Measurements from ENCODE around the gene KLF6. TPM values are rescaled to one million over a fixed set of nuclear protein-coding genes. Genes with fewer than 3 reads are reported as not detected.

Gene KLF6
- total and polyA plus RNA-seq, 2 of the 4 experiments (the other 2 are of a cell fraction), result 69.0 to 123 TPM

DNA sequence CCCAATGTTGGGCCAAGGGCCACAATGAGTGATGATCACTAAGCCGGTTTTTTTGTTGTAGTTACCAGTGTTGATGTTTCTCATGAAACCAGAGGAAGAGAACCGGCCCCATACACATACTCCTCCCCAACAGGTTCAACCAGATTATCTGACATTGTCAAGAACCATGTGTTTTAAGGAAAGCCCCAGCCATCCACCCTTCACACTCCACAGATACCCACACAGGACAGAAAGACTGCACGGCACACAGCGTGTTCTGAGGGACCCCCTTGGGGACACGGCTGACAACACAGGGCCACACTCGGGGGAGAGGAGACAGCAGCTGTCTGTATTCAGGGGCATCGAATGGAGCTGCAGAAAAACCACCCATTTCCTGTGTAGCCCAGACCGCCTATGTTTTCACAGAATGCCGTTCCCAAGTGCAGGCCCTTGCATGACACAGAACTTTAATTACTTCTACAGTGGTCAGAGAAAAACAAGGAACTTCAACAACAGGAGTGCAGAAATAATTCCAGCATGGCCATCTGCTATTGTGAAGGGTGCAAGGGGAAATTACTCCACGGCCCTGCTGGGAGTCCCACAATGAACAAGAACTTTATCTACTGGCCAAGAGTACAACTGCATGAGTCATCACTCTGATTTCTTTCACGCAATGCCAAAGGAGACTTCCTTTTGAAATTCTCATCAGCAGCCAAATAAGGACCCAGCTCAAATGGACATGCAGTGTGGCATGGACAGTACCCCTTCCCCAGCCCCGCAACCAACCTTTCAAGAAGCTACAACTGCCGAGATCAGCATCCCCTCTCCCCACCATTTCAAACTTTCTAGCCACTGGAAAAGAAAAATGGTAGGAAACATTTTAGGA lies 2.3 kb downstream of the KLF6 start:
- peak overlapping the region; percentile 89 for H2BK120ac ChIP-seq (ENCODE audit: low read depth, low read length)
- peak overlapping the region; percentile 88 to 94 for H4K8ac ChIP-seq (ENCODE audit: low read depth in 2 of 2, low read length in 2 of 2)
- peak overlapping the region; percentile 100 for H3K23ac ChIP-seq (ENCODE audit: low read depth, low read length)
- intact Hi-C loops (cut with micrococcal nuclease), result loop anchor here (1.0 to 10.0 kb wide), 11 partner anchors 68 to 985 kb away; no protein-coding TSS in a partner anchor
- 0% methylated on average over 1 of the region's 13 CpGs; no CpG with 5 or more reads in 1 of the 2 experiments for WGBS, 2 experiments (ENCODE audit: extremely low coverage in 2 of 2, insufficient read length in 1 of 2)
- ATAC-seq (ENCODE audit: low read depth), result peak; percentile 10
- H2AFZ ChIP-seq (replicated peaks; ENCODE audit: low read length, poor library complexity), result no peak overlapping the region
- H3K4me2 ChIP-seq (ENCODE audit: low read depth, low read length), result peak overlapping the region; percentile 94
- peak overlapping the region; percentile 93 for H3K27ac ChIP-seq (ENCODE audit: insufficient read depth, low read length)
- ChIA-PET CTCF (interaction anchor here (0.7 to 1.0 kb wide), 2 partner anchors 19 to 585 kb away, joined by 3 read pairs; no protein-coding TSS in a partner anchor), POLR2A (ENCODE audit: unreplicated experiment) (interaction anchor here (0.5 to 1.6 kb wide), 9 partner anchors 43 to 381 kb away, joined by 3 to 5 read pairs (median 4); no protein-coding TSS in a partner anchor)
- H3K56ac ChIP-seq (ENCODE audit: extremely low read depth, insufficient read depth, low read length), result peak overlapping the region; percentile 99
- BruUV-seq (replicated peaks), result no TSS peak
- H3K79me1 ChIP-seq (ENCODE audit: low read depth in 1 of 2, low read length in 2 of 2), result peaks cover 3 to 36% of the 10 kb centered on the region in 2 experiments; a peak in 3 of 4 replicates
- in situ Hi-C loops (cut with MboI; ENCODE audit: low sequenced_read_pairs), result loop anchor here (5.0 to 10.0 kb wide), 3 partner anchors 460 to 992 kb away; no protein-coding TSS in a partner anchor
- peak overlapping the region; percentile 91 for H3K4me3 ChIP-seq (ENCODE audit: insufficient read depth, low read depth, low read length)
- H3K9me3 ChIP-seq (ENCODE audit: control insufficient read depth, insufficient read depth, low read length), result no peaks in the 10 kb centered on the region
- peak overlapping the region; percentile 19 for H2AK9ac ChIP-seq (replicated peaks; ENCODE audit: low read depth, low read length, poor library complexity)
- H2AK5ac ChIP-seq (ENCODE audit: low read depth, low read length), result peak overlapping the region; percentile 78
- peak overlapping the region; percentile 99 for H3K4ac ChIP-seq (ENCODE audit: low read depth, low read length)
- peak overlapping the region; percentile 54 for H4K5ac ChIP-seq (ENCODE audit: low read depth, low read length)
- peaks cover 12% of the 10 kb centered on the region for H3K9me1 ChIP-seq (ENCODE audit: insufficient read depth, low read length)
- peaks cover 43% of the 10 kb centered on the region for H3K36me3 ChIP-seq (ENCODE audit: control insufficient read depth, insufficient read depth, low read length)
- H3K4me1 ChIP-seq (ENCODE audit: control insufficient read depth, insufficient read depth, low read length), result peaks cover 30% of the 10 kb centered on the region
- H3K18ac ChIP-seq (ENCODE audit: low read depth, low read length), result peak overlapping the region; percentile 98
- H3K27me3 ChIP-seq (ENCODE audit: control insufficient read depth, insufficient read depth, low read length), result no peaks in the 10 kb centered on the region
- peak overlapping the region; percentile 100 for H3K14ac ChIP-seq (replicated peaks; ENCODE audit: low read depth, low read length)
- dilution Hi-C loops (cut with HindIII; ENCODE audit: low sequenced_read_pairs, unreplicated experiment), result no loop called here
- peak overlapping the region; percentile 97 for H4K91ac ChIP-seq (ENCODE audit: insufficient read depth, low read depth, low read length)
- H4K20me1 ChIP-seq (ENCODE audit: insufficient read depth, low read length), result peaks cover 63% of the 10 kb centered on the region
- DNase-seq, result peak; percentile 96
- peak overlapping the region; percentile 96 for H2BK5ac ChIP-seq (ENCODE audit: low read depth, low read length, poor library complexity, severe bottlenecking)
- H2BK15ac ChIP-seq (ENCODE audit: low read depth, low read length), result peak overlapping the region; percentile 25; the same call in 1 of the 3 replicates
- H3K9ac ChIP-seq (ENCODE audit: low read depth, low read length), result peak overlapping the region; percentile 100
- peak overlapping the region; percentile 81; the same call in 1 of the 2 replicates for H2BK20ac ChIP-seq (ENCODE audit: low read depth, low read length)
- TF ChIP-seq NFE2L2 (IDR thresholded peaks at IDR 0.05; ENCODE audit: low read depth, low read length) (peak; percentile 44; the same call in 1 of the 2 replicates), CHD1 (IDR thresholded peaks at IDR 0.05; ENCODE audit: low read depth, low read length) (no peak; the same call in none of the 2 replicates), SMC3 (IDR thresholded peaks at IDR 0.05; ENCODE audit: low read depth, low read length) (0 out of 2 replicates have a peak, but pooled peaks have one; percentile 16), MAZ (IDR thresholded peaks at IDR 0.05; ENCODE audit: borderline replicate concordance, low read depth, low read length) (no peak), RCOR1 (IDR thresholded peaks at IDR 0.05; ENCODE audit: insufficient replicate concordance, low read length) (no peak), FOS (IDR thresholded peaks at IDR 0.05; ENCODE audit: low read depth, low read length) (peak; percentile 97), POLR2A (IDR thresholded peaks at IDR 0.05; ENCODE audit: low read depth, low read length) (peak; percentile 91), RFX5 (IDR thresholded peaks at IDR 0.05; ENCODE audit: low read depth, low read length) (no peak), MXI1 (IDR thresholded peaks at IDR 0.05; ENCODE audit: borderline replicate concordance, low read depth, low read length) (peak; percentile 66; the same call in 1 of the 2 replicates)
- TF ChIP-seq, protein P1, sequence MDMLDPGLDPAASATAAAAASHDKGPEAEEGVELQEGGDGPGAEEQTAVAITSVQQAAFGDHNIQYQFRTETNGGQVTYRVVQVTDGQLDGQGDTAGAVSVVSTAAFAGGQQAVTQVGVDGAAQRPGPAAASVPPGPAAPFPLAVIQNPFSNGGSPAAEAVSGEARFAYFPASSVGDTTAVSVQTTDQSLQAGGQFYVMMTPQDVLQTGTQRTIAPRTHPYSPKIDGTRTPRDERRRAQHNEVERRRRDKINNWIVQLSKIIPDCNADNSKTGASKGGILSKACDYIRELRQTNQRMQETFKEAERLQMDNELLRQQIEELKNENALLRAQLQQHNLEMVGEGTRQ (IDR thresholded peaks at IDR 0.05; ENCODE audit: low read depth, low read length), result no peak
- TF ChIP-seq, protein P2, sequence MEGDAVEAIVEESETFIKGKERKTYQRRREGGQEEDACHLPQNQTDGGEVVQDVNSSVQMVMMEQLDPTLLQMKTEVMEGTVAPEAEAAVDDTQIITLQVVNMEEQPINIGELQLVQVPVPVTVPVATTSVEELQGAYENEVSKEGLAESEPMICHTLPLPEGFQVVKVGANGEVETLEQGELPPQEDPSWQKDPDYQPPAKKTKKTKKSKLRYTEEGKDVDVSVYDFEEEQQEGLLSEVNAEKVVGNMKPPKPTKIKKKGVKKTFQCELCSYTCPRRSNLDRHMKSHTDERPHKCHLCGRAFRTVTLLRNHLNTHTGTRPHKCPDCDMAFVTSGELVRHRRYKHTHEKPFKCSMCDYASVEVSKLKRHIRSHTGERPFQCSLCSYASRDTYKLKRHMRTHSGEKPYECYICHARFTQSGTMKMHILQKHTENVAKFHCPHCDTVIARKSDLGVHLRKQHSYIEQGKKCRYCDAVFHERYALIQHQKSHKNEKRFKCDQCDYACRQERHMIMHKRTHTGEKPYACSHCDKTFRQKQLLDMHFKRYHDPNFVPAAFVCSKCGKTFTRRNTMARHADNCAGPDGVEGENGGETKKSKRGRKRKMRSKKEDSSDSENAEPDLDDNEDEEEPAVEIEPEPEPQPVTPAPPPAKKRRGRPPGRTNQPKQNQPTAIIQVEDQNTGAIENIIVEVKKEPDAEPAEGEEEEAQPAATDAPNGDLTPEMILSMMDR (conservative IDR thresholded peaks at IDR 0.05; ENCODE audit: low read depth, low read length), result no peak
- TF ChIP-seq, protein P3, sequence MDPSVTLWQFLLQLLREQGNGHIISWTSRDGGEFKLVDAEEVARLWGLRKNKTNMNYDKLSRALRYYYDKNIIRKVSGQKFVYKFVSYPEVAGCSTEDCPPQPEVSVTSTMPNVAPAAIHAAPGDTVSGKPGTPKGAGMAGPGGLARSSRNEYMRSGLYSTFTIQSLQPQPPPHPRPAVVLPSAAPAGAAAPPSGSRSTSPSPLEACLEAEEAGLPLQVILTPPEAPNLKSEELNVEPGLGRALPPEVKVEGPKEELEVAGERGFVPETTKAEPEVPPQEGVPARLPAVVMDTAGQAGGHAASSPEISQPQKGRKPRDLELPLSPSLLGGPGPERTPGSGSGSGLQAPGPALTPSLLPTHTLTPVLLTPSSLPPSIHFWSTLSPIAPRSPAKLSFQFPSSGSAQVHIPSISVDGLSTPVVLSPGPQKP (IDR thresholded peaks at IDR 0.05; ENCODE audit: borderline replicate concordance, low read depth, low read length), result no peak
